Hepatocyte (in vitro differentiated cells): Measurements from ENCODE around the gene RAB11B. TPM values are rescaled to one million over a fixed set of nuclear protein-coding genes. Genes with fewer than 3 reads are reported as not detected.

ENCODE experiments used
- DNase-seq: peaks from one replicate; pipeline ENCODE4 v3.0.0-alpha.2; 2016; ENCODE audit warnings: low spot score
- H2AFZ ChIP-seq: fragments of 200-600 bp; sonication (generic); 2 replicates; pipeline ENCODE4 v1.6.0; 2016; ENCODE audit warnings: antibody characterized with exemption, mild to moderate bottlenecking
- H3K27ac ChIP-seq: fragments of 200-600 bp; sonication (generic); 2 replicates; pipeline ENCODE4 v1.5.1; 2016; ENCODE audit warnings: mild to moderate bottlenecking
- H3K27me3 ChIP-seq: fragments of 200-600 bp; sonication (generic); 2 replicates; pipeline ENCODE4 v1.6.1; 2016
- H3K36me3 ChIP-seq: fragments of 200-600 bp; sonication (generic); replicated peaks from 2 replicates; pipeline ENCODE4 v1.5.1; 2016; ENCODE audit warnings: low read depth; ENCODE audit not compliant: insufficient read depth
- H3K4me1 ChIP-seq: fragments of 200-600 bp; sonication (generic); 2 replicates; pipeline ENCODE4 v1.5.1; 2016; ENCODE audit warnings: mild to moderate bottlenecking, moderate library complexity; ENCODE audit not compliant: insufficient read depth
- H3K4me2 ChIP-seq: fragments of 200-600 bp; sonication (generic); 2 replicates; pipeline ENCODE4 v1.6.0; 2016
- H3K4me3 ChIP-seq: fragments of 200-600 bp; sonication (generic); 2 replicates; pipeline ENCODE4 v1.5.1; 2016; ENCODE audit warnings: mild to moderate bottlenecking
- H3K79me2 ChIP-seq: fragments of 200-600 bp; sonication (generic); 2 replicates; pipeline ENCODE4 v1.6.0; 2017; ENCODE audit warnings: mild to moderate bottlenecking
- H3K9me2 ChIP-seq: fragments of 200-600 bp; sonication (generic); replicated peaks from 2 replicates; pipeline ENCODE4 v1.6.0; 2017; ENCODE audit warnings: mild to moderate bottlenecking; ENCODE audit not compliant: insufficient read depth
- H3K9me3 ChIP-seq: fragments of 200-600 bp; sonication (generic); 2 replicates; pipeline ENCODE4 v1.5.1; 2016; ENCODE audit warnings: low read depth, mild to moderate bottlenecking
- H4K20me1 ChIP-seq: fragments of 200-600 bp; sonication (generic); 2 replicates; pipeline ENCODE4 v1.6.0; 2016; ENCODE audit warnings: mild to moderate bottlenecking; ENCODE audit not compliant: insufficient read depth, poor library complexity, severe bottlenecking
- EZH2 ChIP-seq: fragments of 200-600 bp; sonication (generic); IDR thresholded peaks from 2 replicates; pipeline ENCODE4 v1.6.1; 2016; ENCODE audit warnings: antibody characterized with exemption, mild to moderate bottlenecking, borderline replicate concordance
- EZH2phosphoT487 ChIP-seq: fragments of 200-600 bp; sonication (generic); IDR thresholded peaks from one replicate; pipeline ENCODE4 v1.6.1; 2018; ENCODE audit warnings: antibody characterized with exemption, mild to moderate bottlenecking, low read depth, moderate library complexity; ENCODE audit not compliant: unreplicated experiment, severe bottlenecking
- WGBS: methylation state at CpG from one replicate; pipeline ENCODE4 v1.1.6; 2016; ENCODE audit warnings: low lambda C conversion rate; ENCODE audit errors: missing lambda C conversion rate; 5-methylcytosine and 5-hydroxymethylcytosine counted together
- polyA plus RNA-seq: library from polyadenylated mRNA; unstranded; fragments of >200 nt; fragmentation: Nextera tagmentation; extraction: Ambion mirVana; gene quantifications from 2 replicates; pipeline ENCODE4 v1.2.1, GENCODE V29; 2016
- total RNA-seq: library from RNA; depleted of rRNA; stranded (reverse); fragments of >200 nt; gene quantifications from 2 replicates; pipeline ENCODE4 v1.2.3, GENCODE V29; 2014
- TF ChIP-seq, protein P1 (sequence below): fragments of 200-600 bp; sonication (generic); IDR thresholded peaks from 2 replicates; pipeline ENCODE4 v1.5.1; 2016; ENCODE audit warnings: antibody characterized with exemption, mild to moderate bottlenecking; ENCODE audit not compliant: poor library complexity

Gene RAB11B
- total and polyA plus RNA-seq, 2 experiments from 2014 or later = 47.1 to 174 TPM

DNA sequence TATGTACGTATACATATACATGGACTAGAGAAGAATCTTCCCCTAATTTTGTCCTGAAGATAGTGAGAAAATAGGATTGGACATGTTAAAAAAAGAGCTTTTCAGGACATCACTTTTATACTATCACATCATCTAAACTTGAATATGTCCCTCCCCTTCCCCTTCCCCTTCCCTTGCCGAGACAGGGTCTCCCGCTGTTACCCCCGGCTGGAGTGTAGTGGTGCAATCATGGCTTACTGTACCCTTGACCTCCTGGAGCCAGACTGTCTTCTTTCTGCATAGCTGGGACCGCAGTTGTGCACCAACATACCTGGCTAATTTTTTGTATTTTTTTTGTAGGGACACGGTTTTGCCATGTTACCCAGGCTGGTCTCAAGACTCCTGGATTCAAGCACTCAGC is 61.2 kb downstream of the RAB11B start:
- peaks cover 98% of the 10 kb centered on the region for H4K20me1 ChIP-seq
- H3K9me2 ChIP-seq = no peaks in the 10 kb centered on the region
- H3K4me1 ChIP-seq = peaks cover 49% of the 10 kb centered on the region
- peak overlapping the region; percentile 6 for H3K27ac ChIP-seq
- WGBS = 66% methylated on average over 6 of the region's 6 CpGs
- TF ChIP-seq, protein P1, sequence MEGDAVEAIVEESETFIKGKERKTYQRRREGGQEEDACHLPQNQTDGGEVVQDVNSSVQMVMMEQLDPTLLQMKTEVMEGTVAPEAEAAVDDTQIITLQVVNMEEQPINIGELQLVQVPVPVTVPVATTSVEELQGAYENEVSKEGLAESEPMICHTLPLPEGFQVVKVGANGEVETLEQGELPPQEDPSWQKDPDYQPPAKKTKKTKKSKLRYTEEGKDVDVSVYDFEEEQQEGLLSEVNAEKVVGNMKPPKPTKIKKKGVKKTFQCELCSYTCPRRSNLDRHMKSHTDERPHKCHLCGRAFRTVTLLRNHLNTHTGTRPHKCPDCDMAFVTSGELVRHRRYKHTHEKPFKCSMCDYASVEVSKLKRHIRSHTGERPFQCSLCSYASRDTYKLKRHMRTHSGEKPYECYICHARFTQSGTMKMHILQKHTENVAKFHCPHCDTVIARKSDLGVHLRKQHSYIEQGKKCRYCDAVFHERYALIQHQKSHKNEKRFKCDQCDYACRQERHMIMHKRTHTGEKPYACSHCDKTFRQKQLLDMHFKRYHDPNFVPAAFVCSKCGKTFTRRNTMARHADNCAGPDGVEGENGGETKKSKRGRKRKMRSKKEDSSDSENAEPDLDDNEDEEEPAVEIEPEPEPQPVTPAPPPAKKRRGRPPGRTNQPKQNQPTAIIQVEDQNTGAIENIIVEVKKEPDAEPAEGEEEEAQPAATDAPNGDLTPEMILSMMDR = no peak
- peak overlapping the region; percentile 62 for H3K4me2 ChIP-seq
- DNase-seq = no peak
- H3K9me3 ChIP-seq = no peaks in the 10 kb centered on the region
- H3K36me3 ChIP-seq = no peaks in the 10 kb centered on the region
- no peaks in the 10 kb centered on the region for H3K27me3 ChIP-seq
- H3K79me2 ChIP-seq = peaks cover 98% of the 10 kb centered on the region
- no peak overlapping the region for H2AFZ ChIP-seq
- no peak overlapping the region for H3K4me3 ChIP-seq

DNA sequence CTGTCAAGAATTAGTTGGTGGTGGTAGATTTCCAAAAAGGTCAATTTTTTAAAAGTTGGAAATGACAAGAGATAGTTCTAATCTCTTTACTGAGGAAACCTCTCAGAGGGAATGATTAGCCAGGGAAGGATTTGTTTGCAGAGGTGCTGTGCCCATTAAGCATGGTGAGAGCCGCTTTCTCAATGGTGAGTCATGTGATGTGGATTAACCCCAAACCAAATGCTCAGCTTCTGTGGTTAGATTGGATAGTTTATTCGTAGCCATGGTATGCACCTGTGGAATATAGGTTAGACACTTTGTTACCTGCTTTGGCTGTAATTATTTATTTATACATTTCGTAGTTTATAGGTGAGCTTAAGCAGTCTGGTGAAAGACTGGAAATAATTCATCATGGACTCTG is 61.7 kb downstream of the RAB11B start:
- WGBS = 68% methylated on average over 3 of the region's 3 CpGs
- Histone ChIP-seq H3K79me2 (peaks cover 98% of the 10 kb centered on the region), H3K27ac (peak overlapping the region; percentile 6), H3K4me2 (peak overlapping the region; percentile 62), H3K36me3 (no peaks in the 10 kb centered on the region), H3K9me3 (no peaks in the 10 kb centered on the region), H4K20me1 (peaks cover 98% of the 10 kb centered on the region), H3K4me3 (no peak overlapping the region), H2AFZ (no peak overlapping the region), H3K4me1 (peaks cover 45% of the 10 kb centered on the region), H3K27me3 (no peaks in the 10 kb centered on the region), H3K9me2 (no peaks in the 10 kb centered on the region)
- DNase-seq = peak; percentile 44
- TF ChIP-seq EZH2phosphoT487 (no peak), EZH2 (no peak)
- TF ChIP-seq, protein P1 = no peak

DNA sequence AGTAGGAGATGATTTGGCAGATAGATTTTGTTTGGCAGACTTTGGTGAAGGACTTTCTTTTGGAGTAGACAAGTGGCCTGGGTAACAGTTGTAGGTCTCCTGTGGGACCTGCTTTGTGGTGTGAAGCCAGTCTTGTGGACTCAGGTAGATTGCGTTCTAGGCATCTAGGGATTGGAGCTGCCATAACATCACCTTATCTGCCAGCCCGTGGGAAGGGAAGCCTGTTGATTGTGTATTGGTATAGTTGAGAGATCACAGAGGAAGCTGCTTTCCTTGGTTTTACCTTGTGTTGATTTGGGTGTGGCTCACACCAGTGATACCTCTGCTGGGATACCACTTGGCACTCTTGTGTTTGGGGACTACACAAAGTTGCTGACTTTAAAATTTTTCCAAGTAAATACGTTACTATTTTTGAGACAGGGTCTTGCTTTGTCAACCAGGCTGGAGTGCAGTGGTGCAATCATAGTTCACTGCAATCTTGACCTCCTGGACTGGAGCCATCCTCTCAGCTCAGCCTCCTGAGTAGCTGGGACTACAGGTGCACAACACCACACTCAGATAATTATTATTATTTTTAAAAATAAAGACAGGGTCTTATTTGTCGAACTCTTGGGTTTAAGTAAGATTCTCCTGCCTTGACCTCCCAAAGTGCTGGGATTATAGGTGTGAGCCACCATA is 62.4 kb downstream of the RAB11B start:
- no peak for DNase-seq
- Histone ChIP-seq H3K36me3 (no peaks in the 10 kb centered on the region), H3K4me3 (no peak overlapping the region), H3K27me3 (no peaks in the 10 kb centered on the region), H3K9me3 (no peaks in the 10 kb centered on the region), H3K79me2 (peaks cover 98% of the 10 kb centered on the region), H4K20me1 (peaks cover 98% of the 10 kb centered on the region), H3K4me2 (peak overlapping the region; percentile 62), H3K27ac (no peak overlapping the region), H2AFZ (no peak overlapping the region), H3K4me1 (peaks cover 45% of the 10 kb centered on the region), H3K9me2 (no peaks in the 10 kb centered on the region)
- TF ChIP-seq, protein P1 = no peak
- no peak for TF ChIP-seq EZH2phosphoT487
- TF ChIP-seq EZH2 = no peak
- 70% methylated on average over 4 of the region's 4 CpGs for WGBS
